WTC11 (cell line): ENCODE data around the gene POU2F1. TPM values are rescaled to one million over a fixed set of nuclear protein-coding genes. Genes with fewer than 3 reads are reported as not detected.

Experiments
- ATAC-seq: fragments of 200-7000 bp; cut with Tn5 transposase; 2 replicates; pipeline ENCODE4 v1.10.0; 2021; ENCODE audit warnings: mild to moderate bottlenecking, moderate library complexity
- CTCF ChIA-PET: fragments of 300-600 bp; sonication (Branson Sonifier 250); formaldehyde crosslinking; loops from one replicate; lab custom pipeline; 2021; ENCODE audit warnings: antibody characterized with exemption; lab: Charles Lee
- POLR2A ChIA-PET: fragments of 350-600 bp; sonication (Branson Sonifier 250); formaldehyde crosslinking; loops from one replicate; lab custom pipeline; 2021; ENCODE audit warnings: antibody characterized with exemption; lab: Charles Lee
- DNase-seq: peaks from one replicate; pipeline ENCODE4 v3.0.0; 2021; ENCODE audit warnings: low spot score
- H3K27ac Mint-ChIP-seq: 2 replicates; pipeline ENCODE4 v1.8.0; 2021; ENCODE audit warnings: mixed read lengths
- H3K27me3 Mint-ChIP-seq: 2 replicates; pipeline ENCODE4 v1.8.0; 2021; ENCODE audit warnings: low read depth, mild to moderate bottlenecking, moderate library complexity, mixed read lengths
- H3K36me3 Mint-ChIP-seq: 2 replicates; pipeline ENCODE4 v1.8.0; 2021; ENCODE audit warnings: mixed read lengths
- H3K4me1 Mint-ChIP-seq: 2 replicates; pipeline ENCODE4 v1.8.0; 2022; ENCODE audit warnings: mixed read lengths
- H3K4me3 Mint-ChIP-seq: 2 replicates; pipeline ENCODE4 v1.8.0; 2021; ENCODE audit warnings: mild to moderate bottlenecking, moderate library complexity, mixed read lengths
- H3K9me3 Mint-ChIP-seq: 2 replicates; pipeline ENCODE4 v1.8.0; 2021; ENCODE audit warnings: mixed read lengths
- ATF1 ChIP-seq: sonication (generic); formaldehyde crosslinking; IDR thresholded peaks from 2 replicates; pipeline ENCODE4 v1.8.1; 2023; ENCODE audit warnings: mild to moderate bottlenecking, moderate library complexity, missing genetic modification reagents
- CBFB ChIP-seq: sonication (generic); formaldehyde crosslinking; IDR thresholded peaks from 2 replicates; pipeline ENCODE4 v1.8.1; 2022; ENCODE audit warnings: mild to moderate bottlenecking, low read depth, missing genetic modification reagents
- ETV6 ChIP-seq: sonication (generic); formaldehyde crosslinking; IDR thresholded peaks from 2 replicates; pipeline ENCODE4 v1.8.1; 2022; ENCODE audit warnings: mild to moderate bottlenecking, missing genetic modification reagents
- FOXJ3 ChIP-seq: sonication (generic); formaldehyde crosslinking; IDR thresholded peaks from 2 replicates; pipeline ENCODE4 v1.9.0; 2021; ENCODE audit warnings: missing genetic modification reagents, mild to moderate bottlenecking, borderline replicate concordance
- FOXK1 ChIP-seq: sonication (generic); formaldehyde crosslinking; IDR thresholded peaks from 2 replicates; pipeline ENCODE4 v1.8.0; 2022; ENCODE audit warnings: mild to moderate bottlenecking, moderate library complexity, missing genetic modification reagents
- FOXP1 ChIP-seq: sonication (generic); formaldehyde crosslinking; IDR thresholded peaks from 2 replicates; pipeline ENCODE4 v1.8.0; 2022; ENCODE audit warnings: missing genetic modification reagents, mild to moderate bottlenecking, moderate library complexity, borderline replicate concordance
- GTF2I ChIP-seq: fragments of 250-450 bp; sonication (Bioruptor Pico); conservative IDR thresholded peaks from 2 replicates; pipeline ENCODE4 v1.4.0; 2021; ENCODE audit warnings: mild to moderate bottlenecking
- HMGA2 ChIP-seq: fragments of 250-450 bp; sonication (Bioruptor Pico); IDR thresholded peaks from 2 replicates; pipeline ENCODE4 v1.4.0; 2021; ENCODE audit warnings: mild to moderate bottlenecking, moderate library complexity
- SMAD4 ChIP-seq: sonication (generic); formaldehyde crosslinking; IDR thresholded peaks from 2 replicates; pipeline ENCODE4 v1.8.0; 2022; ENCODE audit warnings: mild to moderate bottlenecking, missing genetic modification reagents
- SP1 ChIP-seq: sonication (generic); formaldehyde crosslinking; conservative IDR thresholded peaks from 2 replicates; pipeline ENCODE4 v1.8.1; 2022; ENCODE audit warnings: missing genetic modification reagents
- TCF7 ChIP-seq: sonication (generic); formaldehyde crosslinking; IDR thresholded peaks from 2 replicates; pipeline ENCODE4 v1.8.0; 2022; ENCODE audit warnings: mild to moderate bottlenecking, low read depth, missing genetic modification reagents, moderate library complexity
- TP53 ChIP-seq: sonication (generic); formaldehyde crosslinking; IDR thresholded peaks from 2 replicates; pipeline ENCODE4 v1.8.1; 2023; ENCODE audit warnings: mild to moderate bottlenecking, missing genetic modification reagents
- ZBTB21 ChIP-seq: sonication (generic); formaldehyde crosslinking; IDR thresholded peaks from 2 replicates; pipeline ENCODE4 v1.8.1; 2023; ENCODE audit warnings: mild to moderate bottlenecking, missing genetic modification reagents, borderline replicate concordance
- ZNF138 ChIP-seq: sonication (generic); formaldehyde crosslinking; conservative IDR thresholded peaks from 2 replicates; pipeline ENCODE4 v1.8.1; 2022; ENCODE audit warnings: mild to moderate bottlenecking, moderate library complexity, missing genetic modification reagents
- ZNF232 ChIP-seq: sonication (generic); formaldehyde crosslinking; IDR thresholded peaks from 2 replicates; pipeline ENCODE4 v1.8.0; 2022; ENCODE audit warnings: mild to moderate bottlenecking, missing genetic modification reagents
- total RNA-seq: library from RNA; stranded (reverse); gene quantifications from 3 replicates; pipeline ENCODE4 v1.2.3, GENCODE V29; 2021
- TF ChIP-seq, protein P1 (sequence below): sonication (generic); formaldehyde crosslinking; IDR thresholded peaks from 2 replicates; pipeline ENCODE4 v1.8.1; 2023; ENCODE audit warnings: mild to moderate bottlenecking, missing genetic modification reagents
- TF ChIP-seq, protein P2 (sequence below): sonication (generic); formaldehyde crosslinking; IDR thresholded peaks from 2 replicates; pipeline ENCODE4 v1.8.0; 2022; ENCODE audit warnings: mild to moderate bottlenecking, missing genetic modification reagents
- TF ChIP-seq, protein P3 (sequence below): fragments of 200-600 bp; IDR thresholded peaks from 2 replicates; pipeline ENCODE4 v1.8.0; 2022; ENCODE audit warnings: antibody characterized with exemption
- TF ChIP-seq, protein P4 (sequence below): sonication (generic); formaldehyde crosslinking; IDR thresholded peaks from 2 replicates; pipeline ENCODE4 v1.8.1; 2023; ENCODE audit warnings: mild to moderate bottlenecking, missing genetic modification reagents, moderate library complexity
- TF ChIP-seq, protein P5 (sequence below): sonication (generic); formaldehyde crosslinking; IDR thresholded peaks from 2 replicates; pipeline ENCODE4 v1.8.1; 2022; ENCODE audit warnings: missing genetic modification reagents, borderline replicate concordance
- TF ChIP-seq, protein P6 (sequence below): sonication (generic); formaldehyde crosslinking; IDR thresholded peaks from 2 replicates; pipeline ENCODE4 v1.8.1; 2022; ENCODE audit warnings: mild to moderate bottlenecking, missing genetic modification reagents, moderate library complexity, borderline replicate concordance
- TF ChIP-seq, protein P7 (sequence below): sonication (generic); formaldehyde crosslinking; IDR thresholded peaks from 2 replicates; pipeline ENCODE4 v1.8.0; 2022; ENCODE audit warnings: mild to moderate bottlenecking, missing genetic modification reagents

The POU2F1 gene
- total RNA-seq, 1 experiment from 2014 or later = 51.3 TPM

- TF ChIP-seq, protein P1, sequence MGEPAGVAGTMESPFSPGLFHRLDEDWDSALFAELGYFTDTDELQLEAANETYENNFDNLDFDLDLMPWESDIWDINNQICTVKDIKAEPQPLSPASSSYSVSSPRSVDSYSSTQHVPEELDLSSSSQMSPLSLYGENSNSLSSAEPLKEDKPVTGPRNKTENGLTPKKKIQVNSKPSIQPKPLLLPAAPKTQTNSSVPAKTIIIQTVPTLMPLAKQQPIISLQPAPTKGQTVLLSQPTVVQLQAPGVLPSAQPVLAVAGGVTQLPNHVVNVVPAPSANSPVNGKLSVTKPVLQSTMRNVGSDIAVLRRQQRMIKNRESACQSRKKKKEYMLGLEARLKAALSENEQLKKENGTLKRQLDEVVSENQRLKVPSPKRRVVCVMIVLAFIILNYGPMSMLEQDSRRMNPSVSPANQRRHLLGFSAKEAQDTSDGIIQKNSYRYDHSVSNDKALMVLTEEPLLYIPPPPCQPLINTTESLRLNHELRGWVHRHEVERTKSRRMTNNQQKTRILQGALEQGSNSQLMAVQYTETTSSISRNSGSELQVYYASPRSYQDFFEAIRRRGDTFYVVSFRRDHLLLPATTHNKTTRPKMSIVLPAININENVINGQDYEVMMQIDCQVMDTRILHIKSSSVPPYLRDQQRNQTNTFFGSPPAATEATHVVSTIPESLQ = no peak
- TF ChIP-seq ZNF232 = no peak
- TF ChIP-seq, protein P2, sequence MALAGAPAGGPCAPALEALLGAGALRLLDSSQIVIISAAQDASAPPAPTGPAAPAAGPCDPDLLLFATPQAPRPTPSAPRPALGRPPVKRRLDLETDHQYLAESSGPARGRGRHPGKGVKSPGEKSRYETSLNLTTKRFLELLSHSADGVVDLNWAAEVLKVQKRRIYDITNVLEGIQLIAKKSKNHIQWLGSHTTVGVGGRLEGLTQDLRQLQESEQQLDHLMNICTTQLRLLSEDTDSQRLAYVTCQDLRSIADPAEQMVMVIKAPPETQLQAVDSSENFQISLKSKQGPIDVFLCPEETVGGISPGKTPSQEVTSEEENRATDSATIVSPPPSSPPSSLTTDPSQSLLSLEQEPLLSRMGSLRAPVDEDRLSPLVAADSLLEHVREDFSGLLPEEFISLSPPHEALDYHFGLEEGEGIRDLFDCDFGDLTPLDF = no peak
- TF ChIP-seq FOXK1 (CRISPR knock-in tag) = no peak
- TF ChIP-seq, all 79 proteins: peak for 0
Measured at GRCh38 chr1:167212025-167212424, 8.7 kb upstream of the POU2F1 start (continued).

GRCh38 chr1:167216809-167217208, 3.9 kb upstream of the POU2F1 start:
- H3K36me3 Mint-ChIP-seq = peaks cover 7% of the 10 kb centered on the region
- ATAC-seq (no peak), DNase-seq (no peak)
- TF ChIP-seq TCF7 (CRISPR knock-in tag) (no peak), TP53 (no peak)
- H3K4me1 Mint-ChIP-seq = peaks cover 22% of the 10 kb centered on the region
- H3K9me3 Mint-ChIP-seq = peaks cover 7% of the 10 kb centered on the region
- ChIA-PET POLR2A (no interaction called here), CTCF (no interaction called here)
- peaks cover 6% of the 10 kb centered on the region; the same call in 1 of the 2 replicates for H3K27me3 Mint-ChIP-seq
- H3K4me3 Mint-ChIP-seq = no peak overlapping the region
- no peak overlapping the region for H3K27ac Mint-ChIP-seq

GRCh38 chr1:167219194-167219593, 1.5 kb upstream of the POU2F1 start:
- TF ChIP-seq CBFB (CRISPR knock-in tag) = no peak
- no peak for TF ChIP-seq FOXP1 (CRISPR knock-in tag)
- TF ChIP-seq FOXJ3 (CRISPR knock-in tag) = no peak
- TF ChIP-seq, protein P3, sequence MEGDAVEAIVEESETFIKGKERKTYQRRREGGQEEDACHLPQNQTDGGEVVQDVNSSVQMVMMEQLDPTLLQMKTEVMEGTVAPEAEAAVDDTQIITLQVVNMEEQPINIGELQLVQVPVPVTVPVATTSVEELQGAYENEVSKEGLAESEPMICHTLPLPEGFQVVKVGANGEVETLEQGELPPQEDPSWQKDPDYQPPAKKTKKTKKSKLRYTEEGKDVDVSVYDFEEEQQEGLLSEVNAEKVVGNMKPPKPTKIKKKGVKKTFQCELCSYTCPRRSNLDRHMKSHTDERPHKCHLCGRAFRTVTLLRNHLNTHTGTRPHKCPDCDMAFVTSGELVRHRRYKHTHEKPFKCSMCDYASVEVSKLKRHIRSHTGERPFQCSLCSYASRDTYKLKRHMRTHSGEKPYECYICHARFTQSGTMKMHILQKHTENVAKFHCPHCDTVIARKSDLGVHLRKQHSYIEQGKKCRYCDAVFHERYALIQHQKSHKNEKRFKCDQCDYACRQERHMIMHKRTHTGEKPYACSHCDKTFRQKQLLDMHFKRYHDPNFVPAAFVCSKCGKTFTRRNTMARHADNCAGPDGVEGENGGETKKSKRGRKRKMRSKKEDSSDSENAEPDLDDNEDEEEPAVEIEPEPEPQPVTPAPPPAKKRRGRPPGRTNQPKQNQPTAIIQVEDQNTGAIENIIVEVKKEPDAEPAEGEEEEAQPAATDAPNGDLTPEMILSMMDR = no peak
- no peak for TF ChIP-seq ETV6 (CRISPR knock-in tag)
- TF ChIP-seq, protein P4, sequence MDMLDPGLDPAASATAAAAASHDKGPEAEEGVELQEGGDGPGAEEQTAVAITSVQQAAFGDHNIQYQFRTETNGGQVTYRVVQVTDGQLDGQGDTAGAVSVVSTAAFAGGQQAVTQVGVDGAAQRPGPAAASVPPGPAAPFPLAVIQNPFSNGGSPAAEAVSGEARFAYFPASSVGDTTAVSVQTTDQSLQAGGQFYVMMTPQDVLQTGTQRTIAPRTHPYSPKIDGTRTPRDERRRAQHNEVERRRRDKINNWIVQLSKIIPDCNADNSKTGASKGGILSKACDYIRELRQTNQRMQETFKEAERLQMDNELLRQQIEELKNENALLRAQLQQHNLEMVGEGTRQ (CRISPR knock-in tag) = no peak
- TF ChIP-seq ZNF138 (CRISPR knock-in tag) = no peak
- TF ChIP-seq, protein P5, sequence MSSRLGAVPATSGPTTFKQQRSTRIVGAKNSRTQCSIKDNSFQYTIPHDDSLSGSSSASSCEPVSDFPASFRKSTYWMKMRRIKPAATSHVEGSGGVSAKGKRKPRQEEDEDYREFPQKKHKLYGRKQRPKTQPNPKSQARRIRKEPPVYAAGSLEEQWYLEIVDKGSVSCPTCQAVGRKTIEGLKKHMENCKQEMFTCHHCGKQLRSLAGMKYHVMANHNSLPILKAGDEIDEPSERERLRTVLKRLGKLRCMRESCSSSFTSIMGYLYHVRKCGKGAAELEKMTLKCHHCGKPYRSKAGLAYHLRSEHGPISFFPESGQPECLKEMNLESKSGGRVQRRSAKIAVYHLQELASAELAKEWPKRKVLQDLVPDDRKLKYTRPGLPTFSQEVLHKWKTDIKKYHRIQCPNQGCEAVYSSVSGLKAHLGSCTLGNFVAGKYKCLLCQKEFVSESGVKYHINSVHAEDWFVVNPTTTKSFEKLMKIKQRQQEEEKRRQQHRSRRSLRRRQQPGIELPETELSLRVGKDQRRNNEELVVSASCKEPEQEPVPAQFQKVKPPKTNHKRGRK (CRISPR knock-in tag) = no peak
- TF ChIP-seq, protein P6, sequence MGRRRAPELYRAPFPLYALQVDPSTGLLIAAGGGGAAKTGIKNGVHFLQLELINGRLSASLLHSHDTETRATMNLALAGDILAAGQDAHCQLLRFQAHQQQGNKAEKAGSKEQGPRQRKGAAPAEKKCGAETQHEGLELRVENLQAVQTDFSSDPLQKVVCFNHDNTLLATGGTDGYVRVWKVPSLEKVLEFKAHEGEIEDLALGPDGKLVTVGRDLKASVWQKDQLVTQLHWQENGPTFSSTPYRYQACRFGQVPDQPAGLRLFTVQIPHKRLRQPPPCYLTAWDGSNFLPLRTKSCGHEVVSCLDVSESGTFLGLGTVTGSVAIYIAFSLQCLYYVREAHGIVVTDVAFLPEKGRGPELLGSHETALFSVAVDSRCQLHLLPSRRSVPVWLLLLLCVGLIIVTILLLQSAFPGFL (CRISPR knock-in tag) = no peak
- no peak for TF ChIP-seq ZBTB21 (CRISPR knock-in tag)
- no peak for TF ChIP-seq HMGA2 (CRISPR knock-in tag)
- no peak for TF ChIP-seq ZNF232
- TF ChIP-seq, protein P7, sequence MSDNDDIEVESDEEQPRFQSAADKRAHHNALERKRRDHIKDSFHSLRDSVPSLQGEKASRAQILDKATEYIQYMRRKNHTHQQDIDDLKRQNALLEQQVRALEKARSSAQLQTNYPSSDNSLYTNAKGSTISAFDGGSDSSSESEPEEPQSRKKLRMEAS (CRISPR knock-in tag) = no peak
- TF ChIP-seq ATF1 (CRISPR knock-in tag) = no peak
- TF ChIP-seq SMAD4 (CRISPR knock-in tag) = no peak
- no peak for TF ChIP-seq GTF2I
- TF ChIP-seq SP1 (CRISPR knock-in tag) = no peak
- Mint-ChIP-seq H3K36me3 (peaks cover 7% of the 10 kb centered on the region), H3K9me3 (peaks cover 7% of the 10 kb centered on the region), H3K4me1 (peaks cover 36% of the 10 kb centered on the region), H3K4me3 (peak overlapping the region; percentile 83), H3K27me3 (peaks cover 6% of the 10 kb centered on the region; the same call in 1 of the 2 replicates), H3K27ac (peak overlapping the region; percentile 100)
- ATAC-seq (no peak), DNase-seq (no peak)
- ChIA-PET CTCF (interaction anchor here (0.5 to 4.1 kb wide), 22 partner anchors 8 to 469 kb away, joined by 3 to 69 read pairs (median 12); no protein-coding TSS in a partner anchor), POLR2A (interaction anchor here (0.7 to 2.6 kb wide), 11 partner anchors 44 to 343 kb away, joined by 3 to 22 read pairs (median 6); partner anchors contain the start of genes STYXL2 and TADA1)
